ENCODE measurements around the gene APOBEC3B.

- TF ChIP-seq CTCF (IDR thresholded peaks at IDR 0.05) = peak in 1 of 4 experiments; percentile 7
- TF ChIP-seq POLR2AphosphoS5 (IDR thresholded peaks at IDR 0.05) = peak; percentile 34
Measured at GRCh38 chr22:39013942-39014722, 32.0 kb downstream of the APOBEC3B start, which contains the start of gene APOBEC3C.
